B cell (primary cell): ENCODE data around the gene ADARB2. TPM values are rescaled to one million over a fixed set of nuclear protein-coding genes. Genes with fewer than 3 reads are reported as not detected.

Experiments used
- ATAC-seq: fragments of 200-7000 bp; cut with Tn5 transposase; one replicate; pipeline ENCODE4 v1.10.0; 2021; ENCODE audit warnings: low read depth, mild to moderate bottlenecking, moderate number of reproducible peaks, moderate library complexity
- CTCF ChIA-PET: fragments of 350-600 bp; sonication (Branson Sonifier 250); formaldehyde crosslinking; loops from one replicate; lab custom pipeline; 2021; ENCODE audit warnings: antibody characterized with exemption, inconsistent platforms; lab: Charles Lee
- POLR2A ChIA-PET: fragments of 350-600 bp; sonication (Branson Sonifier 250); formaldehyde crosslinking; loops from one replicate; lab custom pipeline; 2021; ENCODE audit warnings: antibody characterized with exemption; lab: Charles Lee
- DNase-seq: peaks from one replicate; pipeline ENCODE4 v3.0.0; 2013
- H2AFZ ChIP-seq: 2 replicates; pipeline ENCODE4 v1.6.1; 2012; ENCODE audit warnings: mild to moderate bottlenecking, low read depth, low read length; ENCODE audit not compliant: insufficient read depth, poor library complexity, severe bottlenecking
- H3K27ac ChIP-seq, 2 donors: 1 replicate in 1 of 2; 2 replicates in 1 of 2; pipeline ENCODE4 v1.5.1; 2012 to 2013; ENCODE audit warnings: low read length in 2 of 2, mild to moderate bottlenecking in 2 of 2, moderate library complexity in 1 of 2
- H3K27me3 ChIP-seq, 4 experiments: fragments of 200-600 bp in 1 of 4; sonication (generic) in 1 of 4; replicated peaks in 1 of 4; 1 replicate in 2 of 4; 2 replicates in 2 of 4; pipeline versions ENCODE4 v1.6.1 to v1.7.0; 2013 to 2016; ENCODE audit warnings: low read length in 3 of 4, mild to moderate bottlenecking in 2 of 4, mixed read lengths in 1 of 4, moderate library complexity in 1 of 4; ENCODE audit not compliant: insufficient read depth in 4 of 4, control insufficient read depth in 3 of 4; ENCODE audit errors: control extremely low read depth in 1 of 4
- H3K36me3 ChIP-seq, 2 experiments: replicated peaks in 1 of 2; 1 replicate in 1 of 2; 2 replicates in 1 of 2; pipeline versions ENCODE4 v1.6.1 to v1.7.1; 2013; ENCODE audit warnings: low read length in 1 of 2; ENCODE audit not compliant: insufficient read depth in 2 of 2, control insufficient read depth in 1 of 2; ENCODE audit errors: control extremely low read depth in 1 of 2, extremely low read depth in 1 of 2
- H3K4me1 ChIP-seq, 2 donors: fragments of 200-600 bp in 1 of 2; sonication (generic) in 1 of 2; 1 replicate in 1 of 2; 2 replicates in 1 of 2; pipeline versions ENCODE4 v1.5.1 to v1.6.1; 2013 to 2017; ENCODE audit warnings: low read length in 2 of 2; ENCODE audit not compliant: control insufficient read depth in 2 of 2, insufficient read depth in 2 of 2
- H3K4me2 ChIP-seq: replicated peaks from 2 replicates; pipeline ENCODE3; 2012; ENCODE audit warnings: mild to moderate bottlenecking, low read depth, low read length; ENCODE audit not compliant: poor library complexity, severe bottlenecking
- H3K4me3 ChIP-seq, 5 experiments: fragments of 200-600 bp in 1 of 5; sonication (generic) in 1 of 5; 1 replicate in 3 of 5; 2 replicates in 2 of 5; pipeline versions ENCODE4 v1.5.1 to v1.7.0; 2011 to 2016; ENCODE audit warnings: low read length in 4 of 5, mild to moderate bottlenecking in 4 of 5, low read depth in 2 of 5, control low read depth in 1 of 5, moderate library complexity in 1 of 5; ENCODE audit not compliant: insufficient read depth in 1 of 5; ENCODE audit errors: control extremely low read depth in 1 of 5, extremely low read depth in 1 of 5
- H3K79me2 ChIP-seq: fragments of 200-600 bp; sonication (generic); one replicate; pipeline ENCODE4 v1.6.0; 2016; ENCODE audit warnings: low read length; ENCODE audit not compliant: control insufficient read depth, insufficient read depth
- H3K9ac ChIP-seq: fragments of 200-600 bp; sonication (generic); 2 replicates; pipeline ENCODE4 v1.6.1; 2017; ENCODE audit warnings: mild to moderate bottlenecking, low read length, moderate library complexity
- H3K9me3 ChIP-seq, 3 donors: one replicate each; pipeline versions ENCODE4 v1.6.1 to v1.7.1; 2013; ENCODE audit warnings: low read length in 2 of 3; ENCODE audit not compliant: control insufficient read depth in 2 of 3, insufficient read depth in 1 of 3; ENCODE audit errors: control extremely low read depth in 1 of 3
- H4K20me1 ChIP-seq: 2 replicates; pipeline ENCODE4 v1.6.0; 2012; ENCODE audit warnings: mild to moderate bottlenecking, low read length; ENCODE audit not compliant: insufficient read depth, control insufficient read depth, poor library complexity, severe bottlenecking
- H3K27ac Mint-ChIP-seq: one replicate; pipeline ENCODE4 v1.8.0; 2021; ENCODE audit warnings: mixed read lengths
- H3K27me3 Mint-ChIP-seq: one replicate; pipeline ENCODE4 v1.8.0; 2021; ENCODE audit warnings: mixed read lengths
- H3K4me1 Mint-ChIP-seq: one replicate; pipeline ENCODE4 v1.8.0; 2021; ENCODE audit warnings: mixed read lengths
- H3K4me3 Mint-ChIP-seq: one replicate; pipeline ENCODE4 v1.8.0; 2021; ENCODE audit warnings: mixed read lengths
- H3K9me3 Mint-ChIP-seq: one replicate; pipeline ENCODE4 v1.8.0; 2022; ENCODE audit warnings: mixed read lengths; ENCODE audit not compliant: insufficient read depth
- CTCF ChIP-seq: fragments of 200-600 bp; IDR thresholded peaks from one replicate; pipeline ENCODE4 v1.8.0; 2022; ENCODE audit warnings: antibody characterized with exemption, mild to moderate bottlenecking
- EZH2 ChIP-seq: IDR thresholded peaks from 2 replicates; pipeline ENCODE4 v1.6.1; 2012; ENCODE audit warnings: borderline replicate concordance, low read depth, mild to moderate bottlenecking, moderate library complexity, low read length; ENCODE audit not compliant: insufficient read depth, poor library complexity, severe bottlenecking
- WGBS: methylation state at CpG from one replicate; pipeline ENCODE4 v1.1.5; 2013; ENCODE audit warnings: missing lambda C conversion rate; ENCODE audit not compliant: insufficient coverage; 5-methylcytosine and 5-hydroxymethylcytosine counted together
- intact Hi-C: fragments of 100-400 bp; cut with micrococcal nuclease; formaldehyde crosslinking; loops from one replicate; pipeline ENCODE4 v1.10.0; 2022
- polyA plus RNA-seq: library from polyadenylated mRNA; depleted of rRNA; stranded (reverse); fragments of >200 nt; gene quantifications from 2 replicates; pipeline ENCODE4 v1.2.3, GENCODE V29; 2012
- total RNA-seq, 2 donors: library from RNA; stranded (reverse); fragments of 120-200 nt in 1 of 2; gene quantifications; 1 replicate in 1 of 2; 2 replicates in 1 of 2; pipeline versions ENCODE4 v1.2.3 to v1.2.4, GENCODE V29; 2013 to 2022

The ADARB2 gene
- total and polyA plus RNA-seq, 2 donors (not counting 1 experiment from before 2014, with no cell fraction given) = 0.13 to 0.96 TPM

GRCh38 chr10:1551636-1552338, 185.5 kb downstream of the ADARB2 start:
- no peak overlapping the region for H3K4me2 ChIP-seq
- Mint-ChIP-seq H3K4me1 (peaks cover 7% of the 10 kb centered on the region), H3K27ac (no peak overlapping the region), H3K4me3 (no peak overlapping the region), H3K9me3 (no peaks in the 10 kb centered on the region), H3K27me3 (peaks cover under 1% of the 10 kb centered on the region)
- H3K9ac ChIP-seq = no peak overlapping the region
- H3K9me3 ChIP-seq = peaks cover 0 to 18% (median 0%) of the 10 kb centered on the region in 3 donors
- H3K27ac ChIP-seq = no peak overlapping the region
- no peak overlapping the region for H3K4me3 ChIP-seq
- H2AFZ ChIP-seq = no peak overlapping the region
- intact Hi-C loops = no loop called here
- DNase-seq (no peak), ATAC-seq (no peak)
- no peaks in the 10 kb centered on the region for H3K36me3 ChIP-seq
- peaks cover 0 to 5% of the 10 kb centered on the region in 2 donors for H3K4me1 ChIP-seq
- 94% methylated on average over 18 of the region's 18 CpGs for WGBS
- TF ChIP-seq CTCF (no peak), EZH2 (no peak)
- no peaks in the 10 kb centered on the region for H4K20me1 ChIP-seq
- ChIA-PET POLR2A (no interaction called here), CTCF (no interaction called here)
- H3K79me2 ChIP-seq = no peaks in the 10 kb centered on the region
- no peaks in the 10 kb centered on the region for H3K27me3 ChIP-seq

- no peak overlapping the region for H3K27ac Mint-ChIP-seq
- Histone ChIP-seq H3K27me3 (no peaks in the 10 kb centered on the region), H4K20me1 (no peaks in the 10 kb centered on the region), H3K79me2 (no peaks in the 10 kb centered on the region), H2AFZ (no peak overlapping the region), H3K4me3 (no peak overlapping the region), H3K4me2 (no peak overlapping the region), H3K9ac (no peak overlapping the region), H3K9me3 (peaks cover 0 to 19% (median 0%) of the 10 kb centered on the region in 3 donors), H3K4me1 (peaks cover 0 to 5% of the 10 kb centered on the region in 2 donors), H3K36me3 (no peaks in the 10 kb centered on the region), H3K27ac (no peak overlapping the region)
- peaks cover 1% of the 10 kb centered on the region for H3K27me3 Mint-ChIP-seq
- POLR2A ChIA-PET = no interaction called here
- 92% methylated on average over 15 of the region's 15 CpGs for WGBS
- H3K4me3 Mint-ChIP-seq = no peak overlapping the region
- no peaks in the 10 kb centered on the region for H3K9me3 Mint-ChIP-seq
- TF ChIP-seq CTCF (no peak), EZH2 (no peak)
- no peak for DNase-seq
- H3K4me1 Mint-ChIP-seq = peaks cover 10% of the 10 kb centered on the region
- intact Hi-C loops = no loop called here
- CTCF ChIA-PET = no interaction called here
- ATAC-seq = no peak
Measured at GRCh38 chr10:1550616-1551015, 186.7 kb downstream of the ADARB2 start.
